Activated naive CD8-positive, alpha-beta T cell treated with anti-CD3 and anti-CD28 coated beads for 36 hours (primary cell): ENCODE data around the gene GSTM3. TPM values are rescaled to one million over a fixed set of nuclear protein-coding genes. Genes with fewer than 3 reads are reported as not detected.
"Not testable (repeated sequence)": the region's sequence is repeated elsewhere in the genome, so short reads cannot be mapped to it uniquely, and the experiment has no call there.

Source experiments
- DNase-seq: peaks from one replicate; pipeline ENCODE4 v3.0.0; 2021
- H3K27ac Mint-ChIP-seq: one replicate; pipeline ENCODE4 v1.8.0; 2022; ENCODE audit warnings: mild to moderate bottlenecking, moderate library complexity, mixed read lengths
- H3K27me3 Mint-ChIP-seq: one replicate; pipeline ENCODE4 v1.8.0; 2022; ENCODE audit warnings: mild to moderate bottlenecking, mixed read lengths
- H3K36me3 Mint-ChIP-seq: one replicate; pipeline ENCODE4 v1.8.0; 2021; ENCODE audit warnings: mild to moderate bottlenecking, mixed read lengths
- H3K4me1 Mint-ChIP-seq: one replicate; pipeline ENCODE4 v1.8.0; 2021; ENCODE audit warnings: mixed read lengths
- H3K4me3 Mint-ChIP-seq: one replicate; pipeline ENCODE4 v1.8.0; 2022; ENCODE audit warnings: mild to moderate bottlenecking, moderate library complexity, mixed read lengths
- H3K9me3 Mint-ChIP-seq: one replicate; pipeline ENCODE4 v1.8.0; 2022; ENCODE audit warnings: mixed read lengths
- total RNA-seq, 2 experiments: library from RNA; stranded (reverse); gene quantifications; one replicate each; pipeline ENCODE4 v1.2.3, GENCODE V29; 2021

GSTM3 gene
- total RNA-seq, 2 experiments from 2014 or later = 21.4 to 25.4 TPM

DNA sequence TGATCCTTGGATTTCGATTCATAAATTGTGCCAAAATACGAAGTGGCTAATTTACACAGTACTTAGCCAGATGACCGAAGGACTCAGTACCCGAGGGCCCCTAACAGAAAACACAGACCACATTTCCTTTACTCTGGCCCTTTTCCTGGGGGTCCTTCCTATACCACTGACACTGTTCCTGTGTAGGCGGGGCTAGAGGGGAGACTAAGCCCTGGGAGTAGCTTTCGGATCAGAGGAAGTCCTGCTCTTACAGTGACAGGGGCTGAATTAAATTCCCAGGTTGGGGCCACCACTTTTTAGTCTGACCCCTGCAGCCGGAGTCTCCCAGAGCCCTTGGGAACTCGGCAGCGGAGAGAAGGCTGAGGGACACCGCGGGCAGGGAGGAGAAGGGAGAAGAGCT lies 53.7 kb downstream of the GSTM3 start:
- H3K27ac Mint-ChIP-seq, H3K9me3 Mint-ChIP-seq, DNase-seq, H3K4me1 Mint-ChIP-seq, H3K36me3 Mint-ChIP-seq, H3K4me3 Mint-ChIP-seq, H3K27me3 Mint-ChIP-seq: not testable (repeated sequence)

DNA sequence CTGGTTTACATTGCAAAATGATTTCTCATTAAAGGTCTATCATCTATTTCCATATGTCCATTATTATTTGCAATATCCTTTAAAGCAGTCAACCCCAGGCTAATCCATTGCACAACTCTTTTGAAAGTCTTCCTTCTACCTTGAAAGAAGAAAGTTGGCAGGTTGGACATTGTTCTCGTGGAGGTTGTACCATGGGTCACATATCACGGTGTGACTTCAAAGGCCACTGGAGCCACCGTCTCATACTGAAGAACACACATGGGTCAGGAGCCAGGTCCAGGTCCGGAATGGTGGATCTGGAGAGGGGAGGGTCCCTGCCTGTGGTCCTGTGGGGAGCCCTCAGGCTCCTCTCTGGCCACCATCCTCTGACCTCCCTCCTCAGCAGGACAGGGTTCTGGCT lies 54.9 kb downstream of the GSTM3 start:
- DNase-seq, H3K9me3 Mint-ChIP-seq, H3K4me3 Mint-ChIP-seq, H3K27me3 Mint-ChIP-seq, H3K27ac Mint-ChIP-seq, H3K4me1 Mint-ChIP-seq, H3K36me3 Mint-ChIP-seq: not testable (repeated sequence)

DNA sequence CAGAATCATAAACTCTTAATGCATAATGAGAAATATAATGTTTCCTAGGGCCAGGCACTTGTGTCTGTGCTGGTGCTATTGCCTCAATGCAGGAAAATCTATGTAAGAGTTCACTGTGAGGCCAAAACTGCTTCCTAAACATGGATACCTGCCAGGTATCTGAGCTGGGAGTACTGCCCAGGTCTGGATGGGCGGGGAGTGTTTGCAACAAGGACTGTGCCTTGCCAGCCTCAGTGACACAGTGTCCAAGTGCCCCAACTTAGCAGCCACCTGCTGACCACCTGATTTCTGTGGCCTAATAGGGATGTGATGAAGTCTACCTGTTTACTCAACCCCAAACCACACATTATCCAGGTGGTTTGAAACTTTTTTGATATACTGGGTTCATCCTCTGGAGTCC lies 55.4 kb downstream of the GSTM3 start:
- H3K4me3 Mint-ChIP-seq, H3K27ac Mint-ChIP-seq, H3K36me3 Mint-ChIP-seq, H3K4me1 Mint-ChIP-seq, DNase-seq, H3K9me3 Mint-ChIP-seq, H3K27me3 Mint-ChIP-seq: not testable (repeated sequence)

- not testable (repeated sequence) for H3K27ac Mint-ChIP-seq, H3K36me3 Mint-ChIP-seq, H3K9me3 Mint-ChIP-seq, H3K4me1 Mint-ChIP-seq, H3K4me3 Mint-ChIP-seq, DNase-seq, H3K27me3 Mint-ChIP-seq
These were observed 56.1 kb downstream of the GSTM3 start for GRCh38 chr1:109684777-109685176.

Other genes starting within 250 kb of the GSTM3 start
- gene CYB561D1, start 246.9 kb downstream of the GSTM3 start, total RNA-seq = 1 to 10 TPM; 6.3 to 8.1 TPM
- gene AMIGO1, start 231.3 kb downstream of the GSTM3 start, total RNA-seq = 1 to 10 TPM; 2.1 to 2.5 TPM
- under 1 TPM in 1 of 2 experiments, not detected in 1; 0.16 TPM for gene GPR61, start 201.2 kb downstream of the GSTM3 start, total RNA-seq
- gene GNAI3, start 192.4 kb downstream of the GSTM3 start, total RNA-seq = 1 to 10 TPM; 8.4 TPM
- under 1 TPM; 0.64 to 0.91 TPM for gene GNAT2, start 121.4 kb downstream of the GSTM3 start, total RNA-seq
- gene AMPD2, start 121.2 kb downstream of the GSTM3 start, total RNA-seq = 10 to 100 TPM; 89.5 to 91.4 TPM
- 1 to 10 TPM; 2.4 to 3.0 TPM for gene GSTM4, start 84.9 kb downstream of the GSTM3 start, total RNA-seq
- 1 to 10 TPM; 7.4 to 8.5 TPM for gene GSTM2, start 73.0 kb downstream of the GSTM3 start, total RNA-seq
- gene GSTM1, start 53.2 kb downstream of the GSTM3 start, total RNA-seq = not detected
- gene GSTM5, start 28.8 kb downstream of the GSTM3 start, total RNA-seq = under 1 TPM in 1 of 2 experiments, not detected in 1; 0.06 TPM
- not detected for gene EPS8L3, start 22.9 kb upstream of the GSTM3 start, total RNA-seq
- 10 to 100 TPM; 21.2 to 24.9 TPM for gene CSF1, start 169.8 kb upstream of the GSTM3 start, total RNA-seq
- 10 to 100 TPM; 67.9 to 68.6 TPM for gene AHCYL1, start 243.7 kb upstream of the GSTM3 start, total RNA-seq